OCI-LY3 (cell line): ENCODE data around the gene CUX1.
"Not testable (repeated sequence)": the region's sequence is repeated elsewhere in the genome, so short reads cannot be mapped to it uniquely, and the experiment has no call there.

Source experiments
- H2AFZ ChIP-seq: fragments of 200-600, 300-600 bp; shearing (Covaris generic); 2 replicates; pipeline ENCODE4 v1.6.0; 2014; ENCODE audit warnings: antibody characterized with exemption, low read depth, low read length
- H3K27ac ChIP-seq: fragments of 200-600, 300-600 bp; sonication (generic); 2 replicates; pipeline ENCODE4 v1.5.1; 2014; ENCODE audit warnings: mild to moderate bottlenecking, low read length, moderate library complexity, mixed read lengths
- H3K27me3 ChIP-seq: fragments of 200-600, 300-600 bp; sonication (generic); 2 replicates; pipeline ENCODE4 v1.6.1; 2014; ENCODE audit warnings: low read depth, low read length, mixed read lengths
- H3K36me3 ChIP-seq: fragments of 200-600, 300-600 bp; sonication (generic); replicated peaks from 2 replicates; pipeline ENCODE3; 2014; ENCODE audit warnings: low read depth, low read length, mixed read lengths
- H3K4me1 ChIP-seq: fragments of 300-600, 200-600 bp; sonication (generic); 2 replicates; pipeline ENCODE4 v1.6.1; 2014; ENCODE audit warnings: low read length, mixed read lengths
- H3K4me2 ChIP-seq: fragments of 200-600, 300-600 bp; sonication (generic); 2 replicates; pipeline ENCODE4 v1.6.1; 2014; ENCODE audit warnings: low read length, mixed read lengths
- H3K4me3 ChIP-seq: fragments of 300-600, 200-600 bp; sonication (generic); 2 replicates; pipeline ENCODE4 v1.5.1; 2014; ENCODE audit warnings: antibody characterized with exemption, mild to moderate bottlenecking, low read length, moderate library complexity
- H3K79me2 ChIP-seq: fragments of 300-600, 200-600 bp; shearing (Covaris generic); 2 replicates; pipeline ENCODE4 v1.6.1; 2014; ENCODE audit warnings: mild to moderate bottlenecking, low read length, mixed read lengths
- H3K9ac ChIP-seq: fragments of 300-600, 200-600 bp; shearing (Covaris generic); 2 replicates; pipeline ENCODE4 v1.6.0; 2014; ENCODE audit warnings: mild to moderate bottlenecking, low read length, moderate library complexity
- H3K9me3 ChIP-seq: fragments of 200-600, 300-600 bp; shearing (Covaris generic); 2 replicates; pipeline ENCODE4 v1.6.1; 2014; ENCODE audit warnings: low read length, mixed read lengths; ENCODE audit not compliant: insufficient read depth
- H4K20me1 ChIP-seq: fragments of 200-600, 300-600 bp; sonication (generic); 2 replicates; pipeline ENCODE4 v1.6.1; 2016; ENCODE audit warnings: low read length, mixed read lengths; ENCODE audit not compliant: insufficient read depth

CUX1 gene

DNA sequence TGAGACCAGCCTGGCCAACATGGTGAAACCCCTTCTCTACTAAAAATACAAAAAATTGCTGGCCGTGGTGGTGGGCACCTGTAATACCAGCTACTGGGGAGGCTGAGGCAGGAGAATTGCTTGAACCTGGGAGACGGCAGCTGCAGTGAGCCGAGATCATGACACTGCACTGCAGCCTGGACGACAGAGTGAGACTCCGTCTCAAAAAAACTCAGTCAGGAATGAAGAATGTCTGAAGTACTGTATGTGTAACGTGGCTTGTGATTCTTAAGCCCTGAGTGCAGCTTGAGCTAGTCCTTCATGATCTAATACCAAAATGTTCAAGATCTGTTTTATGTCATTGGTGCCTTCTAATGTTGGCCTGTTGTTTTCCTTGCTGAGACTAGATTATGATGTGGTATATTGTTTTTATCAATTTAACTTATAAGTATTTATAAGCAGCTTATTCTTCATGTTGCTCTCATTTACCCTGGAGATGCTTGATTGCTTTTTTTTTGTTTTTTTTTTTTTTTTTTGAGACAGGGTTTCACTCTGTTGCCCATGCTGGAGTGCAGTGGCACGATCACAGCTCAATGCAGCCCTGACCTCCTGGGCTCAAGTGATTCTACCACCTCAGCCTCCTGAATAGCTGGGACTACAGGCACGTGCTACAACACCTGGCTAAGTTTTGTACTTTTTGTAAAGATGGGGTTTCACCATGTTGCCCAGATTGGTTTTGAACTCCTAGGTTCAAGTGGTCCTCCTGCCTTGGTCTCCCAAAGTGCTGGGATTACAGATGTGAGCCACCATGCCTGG is 513.4 kb downstream of the CUX1 start:
- not testable (repeated sequence) for H3K4me1 ChIP-seq, H3K4me2 ChIP-seq, H4K20me1 ChIP-seq, H3K9me3 ChIP-seq, H3K9ac ChIP-seq, H3K4me3 ChIP-seq, H3K27me3 ChIP-seq, H3K79me2 ChIP-seq, H3K36me3 ChIP-seq, H3K27ac ChIP-seq, H2AFZ ChIP-seq
